Measurements from ENCODE around the gene MRGPRD. TPM values are rescaled to one million over a fixed set of nuclear protein-coding genes. Genes with fewer than 3 reads are reported as not detected.

MRGPRD gene, protein sequence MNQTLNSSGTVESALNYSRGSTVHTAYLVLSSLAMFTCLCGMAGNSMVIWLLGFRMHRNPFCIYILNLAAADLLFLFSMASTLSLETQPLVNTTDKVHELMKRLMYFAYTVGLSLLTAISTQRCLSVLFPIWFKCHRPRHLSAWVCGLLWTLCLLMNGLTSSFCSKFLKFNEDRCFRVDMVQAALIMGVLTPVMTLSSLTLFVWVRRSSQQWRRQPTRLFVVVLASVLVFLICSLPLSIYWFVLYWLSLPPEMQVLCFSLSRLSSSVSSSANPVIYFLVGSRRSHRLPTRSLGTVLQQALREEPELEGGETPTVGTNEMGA
- polyA plus RNA-seq (ENCODE audit: insufficient read length in 12 of 12), result under 1 TPM in 6 of 12 donors, not detected in 6; 0.12 to 0.48 (median 0.25) TPM
- long read RNA-seq, donor 1, result 0 reads
- long read RNA-seq, donor 2, result 0 reads
- long read RNA-seq, donor 3, result 0 reads
- long read RNA-seq, donor 4, result 0 reads
- long read RNA-seq, donor 5, result 0 reads
- long read RNA-seq, donor 6, result 0 reads
- long read RNA-seq, donor 7, result 0 reads
- long read RNA-seq, donor 8, result 0 reads
- long read RNA-seq, donor 9, result 0 reads
- long read RNA-seq, donor 10, result 0 reads
- long read RNA-seq, donor 11, result 0 reads

GRCh38 chr11:68980776-68981065 lies at the start of gene MRGPRD:
MRGPRD (minus strand) TSS chr11:68980986; CDS start chr11:68980986, 0 bp downstream.
- no peak for DNase-seq

DNA sequence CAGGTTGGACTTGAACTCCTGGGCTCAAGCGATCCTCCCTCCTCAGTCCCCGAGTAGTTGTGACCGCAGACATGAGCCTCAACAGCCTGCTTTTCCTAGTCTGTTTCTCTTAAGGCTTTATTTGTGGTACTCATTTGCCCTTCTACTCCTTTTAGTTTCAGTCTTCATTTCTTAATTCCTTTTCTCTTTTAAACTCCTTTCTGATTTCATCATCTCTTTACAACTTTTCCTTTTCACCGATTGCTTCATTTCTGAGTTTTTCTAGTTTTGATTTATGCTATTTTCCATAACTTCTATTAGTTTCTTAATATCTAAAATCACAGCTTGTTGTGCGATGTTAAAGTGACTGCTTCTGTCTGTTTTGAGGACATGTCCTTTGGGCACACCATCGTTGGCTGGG lies 49.5 kb upstream of the MRGPRD start:
- DNase-seq, result no peak

- DNase-seq, result no peak
These were observed 47.1 kb upstream of the MRGPRD start for GRCh38 chr11:69027704-69028372.

DNA sequence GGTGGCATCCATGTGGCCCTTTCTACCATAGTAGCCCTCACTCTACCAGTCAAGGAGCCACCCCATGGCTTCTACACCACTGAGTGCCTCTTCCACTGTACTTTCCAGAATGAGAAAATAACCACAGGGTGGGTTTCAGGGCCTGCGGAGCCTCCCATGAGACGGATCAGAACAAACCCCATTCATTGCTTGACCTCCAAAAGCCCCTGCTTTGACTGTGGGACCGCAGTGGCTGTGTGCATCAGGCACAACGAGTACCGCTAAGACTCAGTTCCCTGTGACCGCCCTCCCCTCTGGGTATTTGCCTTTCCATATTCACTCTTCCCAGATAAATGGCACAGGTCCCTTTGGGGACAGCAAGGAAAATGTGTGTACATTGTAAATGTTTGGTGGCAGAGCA lies 43.7 kb upstream of the MRGPRD start:
- DNase-seq, result no peak

- no peak for DNase-seq
These were observed 41.5 kb upstream of the MRGPRD start for GRCh38 chr11:69022260-69022659.

DNA sequence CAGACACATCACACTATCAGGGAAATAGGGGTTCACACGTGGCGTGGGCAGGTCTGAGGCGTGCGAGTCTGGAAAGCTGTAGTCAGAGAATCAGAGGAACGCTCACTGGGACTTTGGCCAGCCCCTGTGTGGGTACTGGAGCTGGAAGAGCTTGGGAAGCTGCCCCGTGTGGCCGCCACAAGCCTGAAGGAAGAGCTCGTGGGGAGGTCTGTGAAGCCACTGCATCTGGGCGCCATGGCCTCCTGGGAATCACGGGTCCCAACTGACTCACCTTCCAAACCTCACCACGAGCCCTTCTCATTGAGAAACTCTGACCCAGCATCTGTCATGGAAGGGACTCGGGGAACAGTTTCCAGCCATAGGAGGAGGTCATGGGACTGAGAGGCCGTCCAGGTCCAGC lies 38.1 kb upstream of the MRGPRD start:
- DNase-seq, result no peak

- no peak for DNase-seq
These were observed 37.2 kb upstream of the MRGPRD start for GRCh38 chr11:69017951-69018350.

- no peak for DNase-seq
These were observed 34.2 kb upstream of the MRGPRD start for GRCh38 chr11:69014898-69015549.

GRCh38 chr11:69014084-69014851 lies 33.5 kb upstream of the MRGPRD start:
- DNase-seq, result no peak

GRCh38 chr11:69013009-69013951 lies 32.5 kb upstream of the MRGPRD start, which contains the start of gene MRGPRF:
MRGPRF (minus strand) TSS chr11:69013246; CDS start chr11:69009901, 3,345 bp downstream.
- peak; percentile 95 for DNase-seq

DNA sequence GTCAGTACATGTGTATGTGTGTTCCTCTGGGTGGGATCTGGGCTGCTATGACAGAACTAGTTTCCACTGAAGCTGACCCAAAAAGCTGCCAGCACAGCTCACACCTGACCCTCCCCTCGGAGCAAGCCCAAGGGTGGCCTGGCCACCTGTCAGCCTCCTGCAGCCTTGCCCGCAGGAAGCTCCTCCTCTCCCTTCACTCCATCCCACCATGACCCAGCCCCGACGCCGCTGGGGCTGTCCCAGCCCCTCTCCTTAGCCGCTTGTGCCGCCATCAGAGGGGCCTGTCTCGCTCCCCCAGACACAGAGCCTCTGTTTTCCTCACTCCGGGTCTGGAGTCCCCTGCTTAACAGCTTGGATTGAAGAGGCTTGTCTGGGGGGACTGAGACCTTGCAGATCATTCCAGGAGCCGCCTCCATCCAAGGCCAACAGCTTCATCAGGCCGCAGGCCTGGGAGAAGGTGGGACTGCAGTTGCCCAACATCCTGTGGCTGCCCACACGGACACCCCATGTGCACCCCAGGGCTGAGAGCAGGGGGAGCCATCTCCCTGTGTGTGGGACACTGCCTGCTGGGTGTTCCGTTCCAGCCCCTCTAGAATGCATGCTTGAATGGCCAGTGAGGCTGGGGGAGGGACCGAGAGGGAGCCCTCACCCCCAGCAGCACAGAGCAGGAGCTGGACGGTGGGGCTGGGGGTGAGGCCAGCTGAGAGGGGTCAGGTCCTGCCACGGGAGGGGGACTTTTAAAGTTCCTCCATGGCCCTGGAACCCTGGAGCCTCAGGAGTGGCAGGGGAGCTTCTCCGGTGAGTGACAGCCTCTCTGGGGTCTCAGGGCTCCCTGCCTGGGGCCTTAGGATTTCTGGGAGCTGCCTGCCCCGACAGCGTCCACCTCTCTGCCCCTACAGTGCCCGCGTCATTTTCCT lies 31.6 kb upstream of the MRGPRD start:
- DNase-seq, result no peak

- DNase-seq, result no peak
These were observed 30.9 kb upstream of the MRGPRD start for GRCh38 chr11:69011624-69012091.

GRCh38 chr11:69010964-69011623 lies 30.3 kb upstream of the MRGPRD start:
- peak; percentile 77 for DNase-seq

DNA sequence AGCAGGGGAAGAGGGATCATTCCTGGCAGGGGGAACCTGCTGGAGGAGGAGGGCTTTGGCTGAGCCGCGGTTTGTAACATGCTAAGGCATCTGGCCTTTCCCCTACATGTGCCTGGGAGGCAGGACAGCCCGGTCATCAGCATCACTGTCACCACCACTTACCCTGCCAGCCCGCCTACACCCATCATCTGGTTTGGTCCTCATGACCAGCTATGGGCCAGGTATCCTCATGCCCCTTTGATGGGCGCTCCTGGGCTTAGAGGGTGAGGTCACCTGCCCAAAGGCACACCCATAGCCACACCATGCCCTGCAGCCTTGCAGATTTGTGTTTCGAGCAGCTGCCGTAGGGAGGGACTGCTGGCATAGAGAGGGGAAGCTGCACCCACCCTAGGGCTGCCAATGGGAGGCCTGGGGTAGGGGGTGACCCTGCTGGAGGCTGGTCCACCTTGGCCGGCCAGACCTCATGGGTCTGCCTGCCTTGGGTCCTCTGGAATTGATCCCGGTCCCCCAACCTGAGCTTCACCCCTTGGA lies 29.6 kb upstream of the MRGPRD start:
- DNase-seq, result no peak

DNA sequence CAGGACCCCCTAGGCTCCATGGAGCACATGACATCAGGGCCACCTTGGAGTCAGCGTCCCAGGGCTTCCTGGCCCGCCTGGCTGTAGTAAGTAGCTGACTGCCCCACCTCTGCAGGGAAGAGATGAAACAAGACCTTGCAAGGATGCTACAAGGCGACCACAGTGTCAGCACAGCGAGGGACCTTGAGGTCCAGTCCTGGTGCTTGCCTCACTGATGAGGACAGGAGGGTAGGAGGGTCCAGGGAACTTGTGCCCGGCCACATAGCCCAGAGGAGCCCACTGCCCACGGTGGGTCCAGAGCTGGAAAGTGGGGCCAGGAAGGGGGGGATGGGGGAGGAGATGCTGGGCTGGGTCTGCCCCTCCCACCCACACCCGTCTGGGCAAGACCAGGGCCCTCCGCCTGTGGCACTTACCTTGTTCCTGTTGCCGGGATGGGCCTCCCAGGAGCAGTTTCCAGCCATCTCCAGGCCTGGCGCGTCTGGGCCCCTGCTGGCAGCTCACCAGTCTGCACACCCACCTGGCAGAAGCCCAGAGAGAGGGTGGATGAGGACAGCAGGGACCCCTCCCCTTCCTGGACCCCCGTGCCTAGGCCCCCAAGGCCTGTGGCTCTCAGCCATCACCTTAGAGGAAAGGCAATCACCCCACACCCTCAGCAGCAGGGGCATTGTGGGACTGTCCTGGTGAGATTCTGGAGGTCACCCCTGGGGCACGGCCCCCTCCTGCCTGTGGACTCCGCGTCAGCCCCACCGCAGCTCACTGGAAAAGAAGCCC lies 28.8 kb upstream of the MRGPRD start:
- no peak for DNase-seq

DNA sequence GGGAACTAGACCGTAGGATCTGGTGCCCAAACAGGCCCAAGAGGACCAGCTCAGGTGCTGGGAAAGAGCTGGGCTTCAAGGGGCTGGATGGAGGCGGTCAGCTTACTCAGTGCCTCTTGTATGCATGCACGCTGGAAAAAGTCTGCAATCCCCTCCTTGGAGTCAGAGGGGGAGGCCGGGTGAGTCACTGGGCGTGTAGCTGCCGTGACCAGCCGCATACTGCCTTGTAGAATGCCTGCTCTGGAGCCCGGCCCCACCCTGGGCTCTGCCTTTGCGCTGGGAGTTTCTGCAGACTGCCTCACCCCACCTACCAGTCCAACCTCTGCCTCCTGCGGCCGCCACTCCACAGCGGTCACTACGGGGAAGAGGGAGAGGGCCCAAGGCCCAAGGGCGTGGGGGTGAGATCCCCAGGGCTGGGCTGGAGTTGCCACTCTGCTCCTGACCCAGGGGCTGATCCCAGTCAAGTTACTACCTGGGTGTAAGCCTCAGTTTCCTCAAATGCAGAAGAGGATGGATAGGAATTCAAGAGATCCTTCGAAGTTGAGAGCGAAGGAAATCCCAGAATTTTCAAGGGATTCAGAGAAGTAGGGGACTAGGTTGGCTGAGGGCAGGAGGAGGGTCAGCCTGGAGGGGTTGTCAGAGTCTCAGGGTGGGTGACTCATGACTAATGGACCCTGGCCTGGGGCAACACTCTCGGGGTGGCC lies 28.1 kb upstream of the MRGPRD start:
- peak; percentile 57 for DNase-seq

DNA sequence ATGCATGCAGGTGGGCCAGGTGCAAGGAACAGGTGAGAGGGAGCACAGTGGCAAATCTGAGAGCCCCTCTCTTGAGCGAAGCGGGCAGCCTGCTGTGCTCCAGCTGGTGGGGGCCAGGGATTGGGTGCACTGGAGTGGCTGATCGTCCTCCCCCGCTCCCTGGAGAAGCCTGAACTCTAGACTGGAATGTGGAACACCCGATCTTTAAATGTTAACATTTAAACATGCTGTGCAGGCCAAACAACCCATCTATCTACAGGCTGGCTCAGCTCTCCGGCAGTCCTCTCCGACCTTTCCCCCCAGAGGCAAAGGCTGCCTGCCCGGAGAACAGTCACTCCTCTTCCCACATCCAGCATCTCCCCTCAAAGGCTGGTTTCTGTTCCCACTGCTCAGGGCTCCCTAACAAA lies 27.2 kb upstream of the MRGPRD start:
- no peak for DNase-seq

All from muscle of arm (tissue), 14 donors.